GM18526 (cell line): ENCODE results near the gene MRPL32.

Source experiments
- POLR2A ChIP-seq: IDR thresholded peaks from 3 replicates; pipeline ENCODE4 v1.6.1; 2011; ENCODE audit not compliant: insufficient read length; ENCODE audit errors: extremely low read depth

MRPL32 gene

GRCh38 chr7:42915356-42915755, 16.8 kb upstream of the MRPL32 start:
- no peak for TF ChIP-seq POLR2A

GRCh38 chr7:42922017-42922753, 10.0 kb upstream of the MRPL32 start:
- no peak for TF ChIP-seq POLR2A

GRCh38 chr7:42924223-42924838, 7.8 kb upstream of the MRPL32 start:
- no peak for TF ChIP-seq POLR2A

GRCh38 chr7:42925630-42926029, 6.5 kb upstream of the MRPL32 start:
- no peak for TF ChIP-seq POLR2A

GRCh38 chr7:42926204-42926603, 6.0 kb upstream of the MRPL32 start:
- TF ChIP-seq POLR2A, result no peak

- no peak for TF ChIP-seq POLR2A
These were observed 3.4 kb upstream of the MRPL32 start for GRCh38 chr7:42928754-42929153.

GRCh38 chr7:42929449-42929848, 2.7 kb upstream of the MRPL32 start:
- TF ChIP-seq POLR2A, result no peak

GRCh38 chr7:42930889-42931288, 1.3 kb upstream of the MRPL32 start:
- TF ChIP-seq POLR2A, result no peak

GRCh38 chr7:42931447-42931833, 736 bp upstream of the MRPL32 start:
- TF ChIP-seq POLR2A, result no peak

- TF ChIP-seq POLR2A, result no peak
These were observed 825 bp downstream of the MRPL32 start for GRCh38 chr7:42932811-42933591.

GRCh38 chr7:42934291-42934690, 2.1 kb downstream of the MRPL32 start:
- TF ChIP-seq POLR2A, result no peak

- no peak for TF ChIP-seq POLR2A
These were observed 3.7 kb downstream of the MRPL32 start for GRCh38 chr7:42935861-42936260.

- no peak for TF ChIP-seq POLR2A
These were observed 7.5 kb downstream of the MRPL32 start for GRCh38 chr7:42939457-42940240.

- TF ChIP-seq POLR2A, result no peak
These were observed 9.0 kb downstream of the MRPL32 start for GRCh38 chr7:42940985-42941847.

- TF ChIP-seq POLR2A, result no peak
These were observed 13.8 kb downstream of the MRPL32 start for GRCh38 chr7:42945821-42946626.
